Epithelial cell of prostate (primary cell): Measurements from ENCODE around the gene ERBIN.
A peak's percentile ranks its signal among the peaks of the same experiment; 100 is the strongest.
"Not testable (repeated sequence)": the region's sequence is repeated elsewhere in the genome, so short reads cannot be mapped to it uniquely, and the experiment has no call there.

Source experiments
- DNase-seq: peaks from one replicate; pipeline ENCODE4 v3.0.0-alpha.2; 2011; ENCODE audit warnings: low read depth, low spot score
- H3K27ac ChIP-seq: fragments of 450-650 bp; 2 replicates; pipeline ENCODE4 v1.5.1; 2017; ENCODE audit warnings: mild to moderate bottlenecking

The ERBIN gene

GRCh38 chr5:65952259-65952658 lies 25.9 kb downstream of the ERBIN start:
- DNase-seq: no peak
- H3K27ac ChIP-seq: no peak overlapping the region

GRCh38 chr5:65954200-65954599 lies 27.8 kb downstream of the ERBIN start:
- no peak for DNase-seq
- no peak overlapping the region for H3K27ac ChIP-seq

GRCh38 chr5:65955746-65956145 lies 29.4 kb downstream of the ERBIN start:
- peak overlapping the region; percentile 58 for H3K27ac ChIP-seq

GRCh38 chr5:65957703-65958102 lies 31.3 kb downstream of the ERBIN start:
- H3K27ac ChIP-seq, DNase-seq: not testable (repeated sequence)

More at GRCh38 chr5:65955746-65956145, 29.4 kb downstream of the ERBIN start:
- no peak for DNase-seq

GRCh38 chr5:65961633-65962032 lies 35.3 kb downstream of the ERBIN start:
- DNase-seq: no peak
- no peak overlapping the region for H3K27ac ChIP-seq

GRCh38 chr5:65967288-65968066 lies 41.1 kb downstream of the ERBIN start:
- DNase-seq: peak; percentile 33
- H3K27ac ChIP-seq: no peak overlapping the region

GRCh38 chr5:65969539-65970393 lies 43.4 kb downstream of the ERBIN start:
- no peak for DNase-seq
- no peak overlapping the region for H3K27ac ChIP-seq

GRCh38 chr5:65970481-65971367 lies 44.3 kb downstream of the ERBIN start:
- H3K27ac ChIP-seq: no peak overlapping the region

GRCh38 chr5:65971643-65972042 lies 45.3 kb downstream of the ERBIN start:
- no peak overlapping the region for H3K27ac ChIP-seq
- no peak for DNase-seq

More at GRCh38 chr5:65970481-65971367, 44.3 kb downstream of the ERBIN start:
- no peak for DNase-seq

- not testable (repeated sequence) for DNase-seq, H3K27ac ChIP-seq
These were observed 46.5 kb downstream of the ERBIN start for GRCh38 chr5:65972896-65973295.

GRCh38 chr5:65978251-65978650 lies 51.9 kb downstream of the ERBIN start:
- no peak for DNase-seq
- no peak overlapping the region for H3K27ac ChIP-seq

- DNase-seq: no peak
- H3K27ac ChIP-seq: no peak overlapping the region
These were observed 55.2 kb downstream of the ERBIN start for GRCh38 chr5:65981548-65981947.

GRCh38 chr5:65981969-65982619 lies 55.7 kb downstream of the ERBIN start:
- no peak for DNase-seq
- H3K27ac ChIP-seq: no peak overlapping the region

GRCh38 chr5:65982635-65983034 lies 56.3 kb downstream of the ERBIN start:
- no peak overlapping the region for H3K27ac ChIP-seq
- DNase-seq: no peak

- no peak overlapping the region for H3K27ac ChIP-seq
- DNase-seq: no peak
These were observed 57.9 kb downstream of the ERBIN start for GRCh38 chr5:65984098-65984885.

GRCh38 chr5:65986050-65986451 lies 59.7 kb downstream of the ERBIN start:
- no peak for DNase-seq

GRCh38 chr5:65986796-65987195 lies 60.4 kb downstream of the ERBIN start:
- H3K27ac ChIP-seq: no peak overlapping the region
- DNase-seq: no peak

More at GRCh38 chr5:65986050-65986451, 59.7 kb downstream of the ERBIN start:
- no peak overlapping the region for H3K27ac ChIP-seq

GRCh38 chr5:65987982-65988381 lies 61.6 kb downstream of the ERBIN start:
- H3K27ac ChIP-seq: no peak overlapping the region
- no peak for DNase-seq

- no peak for DNase-seq
- no peak overlapping the region for H3K27ac ChIP-seq
These were observed 62.8 kb downstream of the ERBIN start for GRCh38 chr5:65989158-65989557.
